ENCODE measurements around the gene ECSCR. TPM values are rescaled to one million over a fixed set of nuclear protein-coding genes. Genes with fewer than 3 reads are reported as not detected.

ECSCR gene
- total RNA-seq, 1 donor from 2014 or later = not detected

DNA sequence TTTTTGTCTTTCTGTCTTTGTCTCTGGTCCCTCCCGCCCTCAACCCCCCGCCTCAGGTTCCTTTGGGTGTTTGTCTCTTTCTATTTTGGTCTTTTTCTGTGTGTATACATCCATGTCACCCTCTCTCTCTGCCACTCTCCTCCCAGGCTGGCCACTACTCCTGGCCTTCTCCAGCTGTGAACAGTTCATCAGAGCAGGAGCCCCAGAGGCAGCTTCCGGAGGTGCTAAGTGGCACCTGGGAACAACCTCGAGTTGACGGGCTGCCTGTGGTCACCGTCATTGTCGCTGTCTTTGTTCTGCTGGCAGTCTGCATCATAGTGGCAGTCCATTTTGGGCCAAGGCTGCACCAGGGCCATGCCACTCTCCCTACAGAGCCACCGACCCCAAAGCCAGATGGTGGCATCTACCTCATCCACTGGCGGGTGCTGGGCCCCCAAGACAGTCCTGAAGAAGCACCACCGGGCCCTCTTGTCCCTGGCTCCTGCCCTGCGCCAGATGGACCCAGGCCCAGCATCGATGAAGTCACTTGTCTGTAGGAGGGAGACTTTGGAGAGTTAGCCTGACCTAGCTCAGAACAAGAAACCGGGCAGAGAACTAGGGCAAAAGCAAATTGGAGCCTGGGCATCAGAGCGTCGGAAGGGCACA lies 10.0 kb upstream of the ECSCR start:
- Histone ChIP-seq H3K9me3 (ENCODE audit: low read depth) (no peaks in the 10 kb centered on the region), H3K4me3 (no peak overlapping the region), H2AFZ (replicated peaks) (peak overlapping the region; percentile 89), H3K4me1 (peaks cover 29% of the 10 kb centered on the region), H3K4me2 (peak overlapping the region; percentile 58), H3K9ac (no peak overlapping the region), H3K27me3 (no peaks in the 10 kb centered on the region), H3K79me2 (ENCODE audit: low read depth) (no peaks in the 10 kb centered on the region), H4K20me1 (ENCODE audit: low read depth) (no peaks in the 10 kb centered on the region), H3K36me3 (no peaks in the 10 kb centered on the region), H3F3A (ENCODE audit: low read depth) (peaks cover 29% of the 10 kb centered on the region), H3K27ac (no peak overlapping the region)
- peak overlapping the region; percentile 96 for H3K27ac Mint-ChIP-seq
- no peak overlapping the region for H3K4me3 Mint-ChIP-seq
- DNase-seq (ENCODE audit: low spot score) = no peak
- no peaks in the 10 kb centered on the region for H3K9me3 Mint-ChIP-seq
- peaks cover 10% of the 10 kb centered on the region for H3K27me3 Mint-ChIP-seq (ENCODE audit: insufficient read depth, low read depth)
- peaks cover 31% of the 10 kb centered on the region for H3K4me1 Mint-ChIP-seq
- TF ChIP-seq EZH2phosphoT487 (IDR thresholded peaks at IDR 0.05) (no peak), EZH2 (IDR thresholded peaks at IDR 0.05) (no peak)
- TF ChIP-seq, protein P1, sequence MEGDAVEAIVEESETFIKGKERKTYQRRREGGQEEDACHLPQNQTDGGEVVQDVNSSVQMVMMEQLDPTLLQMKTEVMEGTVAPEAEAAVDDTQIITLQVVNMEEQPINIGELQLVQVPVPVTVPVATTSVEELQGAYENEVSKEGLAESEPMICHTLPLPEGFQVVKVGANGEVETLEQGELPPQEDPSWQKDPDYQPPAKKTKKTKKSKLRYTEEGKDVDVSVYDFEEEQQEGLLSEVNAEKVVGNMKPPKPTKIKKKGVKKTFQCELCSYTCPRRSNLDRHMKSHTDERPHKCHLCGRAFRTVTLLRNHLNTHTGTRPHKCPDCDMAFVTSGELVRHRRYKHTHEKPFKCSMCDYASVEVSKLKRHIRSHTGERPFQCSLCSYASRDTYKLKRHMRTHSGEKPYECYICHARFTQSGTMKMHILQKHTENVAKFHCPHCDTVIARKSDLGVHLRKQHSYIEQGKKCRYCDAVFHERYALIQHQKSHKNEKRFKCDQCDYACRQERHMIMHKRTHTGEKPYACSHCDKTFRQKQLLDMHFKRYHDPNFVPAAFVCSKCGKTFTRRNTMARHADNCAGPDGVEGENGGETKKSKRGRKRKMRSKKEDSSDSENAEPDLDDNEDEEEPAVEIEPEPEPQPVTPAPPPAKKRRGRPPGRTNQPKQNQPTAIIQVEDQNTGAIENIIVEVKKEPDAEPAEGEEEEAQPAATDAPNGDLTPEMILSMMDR (IDR thresholded peaks at IDR 0.05) = no peak
- no peaks in the 10 kb centered on the region for H3K36me3 Mint-ChIP-seq

DNA sequence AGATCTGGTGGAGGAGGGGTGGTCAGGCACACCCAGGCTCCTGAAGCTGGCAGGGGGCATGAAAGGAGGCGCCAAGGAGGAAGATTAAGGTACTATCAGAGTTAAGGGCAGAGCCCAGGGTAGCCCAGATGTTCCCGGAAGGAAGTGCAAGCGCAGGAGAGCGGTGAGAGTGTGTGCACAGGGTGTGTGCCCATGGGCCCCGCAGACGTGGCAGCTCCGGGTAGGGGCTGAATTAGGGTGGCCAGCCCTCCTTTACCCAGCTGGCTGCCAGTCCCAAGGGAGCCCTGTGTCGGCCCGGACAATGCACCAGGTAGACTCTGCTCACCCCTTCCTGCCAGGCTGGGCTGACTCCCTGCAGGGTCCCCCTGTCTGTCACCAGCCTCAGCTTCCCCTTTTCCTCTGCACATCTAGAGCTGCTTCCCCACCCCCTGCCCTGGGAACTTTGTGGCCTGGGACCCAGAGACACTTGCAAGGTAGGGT lies 8.3 kb upstream of the ECSCR start, which contains the start of gene SMIM33:
Gene SMIM33 (plus strand): TSS at position 184 of the 480 bp plus-strand sequence. CDS start 118 bp downstream, at position 302.
- no peak within 1 kb of the TSS for H3K4me3 Mint-ChIP-seq
- Histone ChIP-seq H3K36me3 (no peaks in the 10 kb centered on the region), H3K27ac (no peak within 1 kb of the TSS), H3K4me2 (peak within 1 kb of the TSS; percentile 58), H3K4me3 (no peak within 1 kb of the TSS), H3F3A (ENCODE audit: low read depth) (peaks cover 29% of the 10 kb centered on the region), H3K4me1 (peaks cover 29% of the 10 kb centered on the region), H3K27me3 (no peaks in the 10 kb centered on the region), H3K9me3 (ENCODE audit: low read depth) (no peaks in the 10 kb centered on the region), H2AFZ (replicated peaks) (peak within 1 kb of the TSS; percentile 89), H3K79me2 (ENCODE audit: low read depth) (no peaks in the 10 kb centered on the region), H3K9ac (no peak within 1 kb of the TSS), H4K20me1 (ENCODE audit: low read depth) (no peaks in the 10 kb centered on the region)
- no peak for TF ChIP-seq EZH2phosphoT487 (IDR thresholded peaks at IDR 0.05)
- no peak for TF ChIP-seq EZH2 (IDR thresholded peaks at IDR 0.05)
- TF ChIP-seq, protein P1 (IDR thresholded peaks at IDR 0.05) = no peak
- peaks cover 10% of the 10 kb centered on the region for H3K27me3 Mint-ChIP-seq (ENCODE audit: insufficient read depth, low read depth)
- H3K36me3 Mint-ChIP-seq = no peaks in the 10 kb centered on the region
- H3K27ac Mint-ChIP-seq = peak within 1 kb of the TSS; percentile 60
- H3K9me3 Mint-ChIP-seq = no peaks in the 10 kb centered on the region
- H3K4me1 Mint-ChIP-seq = peaks cover 31% of the 10 kb centered on the region
- DNase-seq (ENCODE audit: low spot score) = no peak

DNA sequence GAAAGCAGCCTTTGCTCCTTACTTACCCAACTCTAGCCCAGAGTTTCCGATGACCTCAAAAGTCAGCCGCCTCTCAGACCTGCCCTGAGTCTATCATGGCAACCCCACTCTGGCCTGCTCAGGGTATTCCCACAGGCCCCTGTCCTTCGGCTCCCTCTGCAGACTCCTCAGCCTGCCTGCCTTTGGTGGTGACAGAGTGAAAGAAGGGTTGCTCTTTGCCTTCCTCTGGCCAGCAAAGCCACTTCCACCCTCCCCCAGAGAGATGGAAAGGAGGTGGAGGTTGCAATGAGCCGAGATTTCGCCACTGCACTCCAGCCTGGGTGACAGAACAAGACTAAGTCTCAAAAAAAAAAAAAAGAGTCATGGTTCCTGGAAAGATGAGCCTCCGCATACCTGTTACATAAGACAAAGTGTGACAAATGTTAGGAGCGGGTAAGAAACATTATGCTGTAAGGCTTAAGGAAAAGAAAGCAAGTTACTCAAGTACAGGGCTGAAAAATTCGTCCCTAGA lies 5.9 kb upstream of the ECSCR start:
- Mint-ChIP-seq H3K9me3 (no peaks in the 10 kb centered on the region), H3K27me3 (ENCODE audit: insufficient read depth, low read depth) (peaks cover 6% of the 10 kb centered on the region), H3K4me1 (peaks cover 22% of the 10 kb centered on the region), H3K4me3 (no peak overlapping the region), H3K36me3 (no peaks in the 10 kb centered on the region), H3K27ac (peak overlapping the region; percentile 5)
- Histone ChIP-seq H2AFZ (replicated peaks) (peak overlapping the region; percentile 26), H3K36me3 (no peaks in the 10 kb centered on the region), H3K9ac (no peak overlapping the region), H3K79me2 (ENCODE audit: low read depth) (no peaks in the 10 kb centered on the region), H3K4me1 (peaks cover 17% of the 10 kb centered on the region), H4K20me1 (ENCODE audit: low read depth) (no peaks in the 10 kb centered on the region), H3K4me3 (no peak overlapping the region), H3K4me2 (no peak overlapping the region), H3K9me3 (ENCODE audit: low read depth) (no peaks in the 10 kb centered on the region), H3K27ac (no peak overlapping the region), H3K27me3 (no peaks in the 10 kb centered on the region), H3F3A (ENCODE audit: low read depth) (peaks cover 23% of the 10 kb centered on the region)
- TF ChIP-seq, protein P1 (IDR thresholded peaks at IDR 0.05) = no peak
- TF ChIP-seq EZH2phosphoT487 (IDR thresholded peaks at IDR 0.05) = no peak
- no peak for TF ChIP-seq EZH2 (IDR thresholded peaks at IDR 0.05)
- DNase-seq (ENCODE audit: low spot score) = peak; percentile 47

Measured in neural progenitor cell (in vitro differentiated cells).